HepG2 (cell line): ENCODE measurements around the gene LAMTOR2. TPM values are rescaled to one million over a fixed set of nuclear protein-coding genes. Genes with fewer than 3 reads are reported as not detected.

Experiments used
- CBX1 ChIP-seq: IDR thresholded peaks from one replicate; pipeline ENCODE4 v1.6.1; 2016; ENCODE audit warnings: antibody characterized with exemption, low read depth
- GABPA ChIP-seq, 2 experiments: IDR thresholded peaks; 2 replicates each; pipeline ENCODE4 v1.6.1; 2011 to 2016; ENCODE audit warnings: low read depth in 2 of 2, low read length in 1 of 2, missing biosample characterization in 1 of 2, missing genetic modification characterization in 1 of 2
- HCFC1 ChIP-seq: fragments of 150-350 bp; IDR thresholded peaks from 2 replicates; pipeline ENCODE4 v1.6.1; 2014; ENCODE audit warnings: low read depth, low read length
- HMG20A ChIP-seq: IDR thresholded peaks from 2 replicates; pipeline ENCODE4 v1.6.1; 2016; ENCODE audit warnings: borderline replicate concordance
- HOXA3 ChIP-seq: sonication (generic); formaldehyde crosslinking; IDR thresholded peaks from 2 replicates; pipeline ENCODE4 v1.5.0; 2020; ENCODE audit warnings: missing genetic modification reagents
- KLF9 ChIP-seq: IDR thresholded peaks from 2 replicates; pipeline ENCODE4 v1.6.1; 2016; ENCODE audit warnings: low read depth
- MED8 ChIP-seq: sonication (generic); formaldehyde crosslinking; IDR thresholded peaks from 2 replicates; pipeline ENCODE4 v1.8.1; 2023; ENCODE audit warnings: mild to moderate bottlenecking, missing genetic modification reagents; ENCODE audit not compliant: insufficient replicate concordance
- MIER3 ChIP-seq: IDR thresholded peaks from 2 replicates; pipeline ENCODE4 v1.6.1; 2016; ENCODE audit warnings: missing compliant biosample characterization, borderline replicate concordance
- NONO ChIP-seq, 2 experiments: fragments of 450-650 bp in 1 of 2; sonication (generic) in 1 of 2; formaldehyde crosslinking in 1 of 2; IDR thresholded peaks in 1 of 2; conservative IDR thresholded peaks in 1 of 2; 2 replicates each; pipeline versions ENCODE4 v1.6.1 to v1.8.0; 2017 to 2022; ENCODE audit warnings: mild to moderate bottlenecking in 1 of 2, missing genetic modification reagents in 1 of 2, moderate library complexity in 1 of 2
- RERE ChIP-seq: IDR thresholded peaks from 2 replicates; pipeline ENCODE4 v1.6.1; 2016; ENCODE audit warnings: low read depth, missing genetic modification reagents, missing compliant biosample characterization
- RNF219 ChIP-seq: sonication (generic); formaldehyde crosslinking; IDR thresholded peaks from 2 replicates; pipeline ENCODE4 v1.5.0; 2020; ENCODE audit warnings: mild to moderate bottlenecking, missing genetic modification reagents
- SIX1 ChIP-seq: sonication (generic); formaldehyde crosslinking; IDR thresholded peaks from 2 replicates; pipeline ENCODE4 v1.4.0; 2020; ENCODE audit warnings: missing genetic modification reagents, borderline replicate concordance
- ZNF256 ChIP-seq: sonication (generic); formaldehyde crosslinking; conservative IDR thresholded peaks from 2 replicates; pipeline ENCODE4 v1.4.0; 2020; ENCODE audit warnings: missing genetic modification reagents
- ZNF367 ChIP-seq: sonication (generic); formaldehyde crosslinking; IDR thresholded peaks from 2 replicates; pipeline ENCODE4 v1.4.0; 2020; ENCODE audit warnings: missing genetic modification reagents, borderline replicate concordance
- ZNF562 ChIP-seq: sonication (generic); formaldehyde crosslinking; IDR thresholded peaks from 2 replicates; pipeline ENCODE4 v1.8.0; 2022; ENCODE audit warnings: missing genetic modification reagents, borderline replicate concordance
- ZNF564 ChIP-seq: sonication (generic); formaldehyde crosslinking; IDR thresholded peaks from 2 replicates; pipeline ENCODE4 v1.8.1; 2023; ENCODE audit warnings: mild to moderate bottlenecking, missing genetic modification reagents
- ZNF589 ChIP-seq: sonication (generic); formaldehyde crosslinking; conservative IDR thresholded peaks from 2 replicates; pipeline ENCODE4 v1.8.0; 2022; ENCODE audit warnings: mild to moderate bottlenecking, moderate library complexity, missing genetic modification reagents
- ZNF644 ChIP-seq: IDR thresholded peaks from 2 replicates; pipeline ENCODE4 v1.6.1; 2016; ENCODE audit warnings: low read depth
- ZNF746 ChIP-seq: sonication (generic); formaldehyde crosslinking; IDR thresholded peaks from 2 replicates; pipeline ENCODE4 v1.8.0; 2022; ENCODE audit warnings: mild to moderate bottlenecking, missing genetic modification reagents
- ZNF850 ChIP-seq: sonication (generic); formaldehyde crosslinking; conservative IDR thresholded peaks from 2 replicates; pipeline ENCODE4 v1.9.0; 2021; ENCODE audit warnings: mild to moderate bottlenecking, missing genetic modification reagents
- ZZZ3 ChIP-seq: sonication (generic); formaldehyde crosslinking; IDR thresholded peaks from 2 replicates; pipeline ENCODE4 v1.4.0; 2020; ENCODE audit warnings: missing genetic modification reagents, mild to moderate bottlenecking, borderline replicate concordance
- polyA plus RNA-seq, 8 experiments: library from polyadenylated mRNA; depleted of rRNA in 3 of 8; stranded (reverse) in 7 of 8; unstranded in 1 of 8; fragments of >200 nt; fragmentation: Illumina TruSeq in 4 of 8; extraction: Trizol in 4 of 8; gene quantifications; 2 replicates each; pipeline versions ENCODE4 v1.2.1 to v1.2.3, GENCODE V29; 2011 to 2016; ENCODE audit warnings: low read depth in 4 of 8, missing spikeins in 1 of 8, mixed read lengths in 1 of 8; ENCODE audit not compliant: insufficient read depth in 1 of 8
- total RNA-seq, 5 experiments: library from RNA; depleted of rRNA; stranded (reverse); fragments of >200 nt; fragmentation: Illumina TruSeq; extraction: Trizol; gene quantifications; 2 replicates each; pipeline ENCODE4 v1.2.3, GENCODE V29; 2016; ENCODE audit warnings: low read depth in 1 of 5
- TF ChIP-seq, protein P1 (sequence below): sonication (generic); formaldehyde crosslinking; IDR thresholded peaks from 2 replicates; pipeline ENCODE4 v1.4.0; 2020; ENCODE audit warnings: missing genetic modification reagents

The LAMTOR2 gene
- total and polyA plus RNA-seq, 2 of the 13 experiments (the other 11 are each of a cell fraction or from before 2014, with no cell fraction given) = 36.5 to 66.4 TPM

GRCh38 chr1:156096640-156097391 lies 42.2 kb downstream of the LAMTOR2 start (continued):
- TF ChIP-seq ZNF562 (CRISPR knock-in tag) (no peak), HOXA3 (0 out of 2 replicates have a peak, but pooled peaks have one; percentile 45), ZNF256 (CRISPR knock-in tag) (no peak), HCFC1 (no peak), ZNF367 (no peak), RNF219 (CRISPR knock-in tag) (no peak), CBX1 (no peak), MIER3 (CRISPR knock-in tag) (peak; percentile 63; the same call in 1 of the 2 replicates), ZZZ3 (CRISPR knock-in tag) (no peak), ZNF850 (CRISPR knock-in tag) (no peak), MED8 (CRISPR knock-in tag) (no peak), RERE (CRISPR knock-in tag) (no peak), KLF9 (CRISPR knock-in tag) (no peak), ZNF564 (CRISPR knock-in tag) (no peak), SIX1 (CRISPR knock-in tag) (no peak), HMG20A (CRISPR knock-in tag) (no peak), ZNF589 (CRISPR knock-in tag) (no peak), NONO (IDR thresholded peaks at IDR 0.05) (no peak), NONO (CRISPR knock-in tag; conservative IDR thresholded peaks at IDR 0.05) (peak; percentile 59; the same call in 1 of the 2 replicates), ZNF644 (no peak), ZNF746 (0 out of 2 replicates have a peak, but pooled peaks have one; percentile 32), GABPA (IDR thresholded peaks at IDR 0.05; ENCODE audit: low read depth, low read length) (no peak), GABPA (CRISPR knock-in tag; IDR thresholded peaks at IDR 0.05; ENCODE audit: low read depth) (no peak)
- TF ChIP-seq, protein P1, sequence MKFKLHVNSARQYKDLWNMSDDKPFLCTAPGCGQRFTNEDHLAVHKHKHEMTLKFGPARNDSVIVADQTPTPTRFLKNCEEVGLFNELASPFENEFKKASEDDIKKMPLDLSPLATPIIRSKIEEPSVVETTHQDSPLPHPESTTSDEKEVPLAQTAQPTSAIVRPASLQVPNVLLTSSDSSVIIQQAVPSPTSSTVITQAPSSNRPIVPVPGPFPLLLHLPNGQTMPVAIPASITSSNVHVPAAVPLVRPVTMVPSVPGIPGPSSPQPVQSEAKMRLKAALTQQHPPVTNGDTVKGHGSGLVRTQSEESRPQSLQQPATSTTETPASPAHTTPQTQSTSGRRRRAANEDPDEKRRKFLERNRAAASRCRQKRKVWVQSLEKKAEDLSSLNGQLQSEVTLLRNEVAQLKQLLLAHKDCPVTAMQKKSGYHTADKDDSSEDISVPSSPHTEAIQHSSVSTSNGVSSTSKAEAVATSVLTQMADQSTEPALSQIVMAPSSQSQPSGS (CRISPR knock-in tag) = no peak
